ENCODE measurements around the gene RASSF3. TPM values are rescaled to one million over a fixed set of nuclear protein-coding genes. Genes with fewer than 3 reads are reported as not detected.

Gene RASSF3
- polyA plus RNA-seq, 1 donor from 2014 or later: 0.06 TPM

DNA sequence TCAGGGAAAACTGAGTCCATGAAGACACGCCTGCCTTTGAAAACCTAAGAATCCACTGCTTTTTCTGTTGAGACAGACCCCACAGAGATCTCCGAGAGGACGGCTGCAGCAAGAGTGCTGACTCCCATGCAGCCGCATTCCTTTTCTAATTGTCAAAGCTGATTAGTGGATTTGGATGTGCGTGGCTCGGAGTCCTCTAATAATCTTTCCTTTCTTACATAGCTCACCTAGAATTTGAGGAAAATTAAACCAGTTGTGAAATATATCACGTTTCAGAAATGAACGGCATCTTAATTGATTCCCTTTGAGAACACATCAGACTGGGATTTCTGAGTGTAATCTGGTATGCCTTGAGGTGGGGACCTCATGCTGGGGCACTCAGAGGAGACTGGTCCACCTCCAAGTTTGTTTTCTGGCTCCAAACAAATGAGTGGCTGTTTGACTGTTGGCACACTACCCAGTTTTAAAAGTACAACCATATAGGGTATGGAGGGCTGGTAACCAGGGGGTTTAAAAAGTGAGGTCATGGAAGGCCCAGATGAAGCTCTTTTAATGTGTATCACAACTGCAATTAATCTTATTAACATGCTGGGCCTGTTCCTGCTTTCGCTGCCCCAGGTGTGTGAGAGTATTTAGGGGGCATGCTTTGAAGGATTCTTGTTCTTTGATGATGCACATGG, 63.3 kb downstream of the RASSF3 start:
- Histone ChIP-seq H3K27me3 (ENCODE audit: insufficient read depth, low read depth, low read length) (no peaks in the 10 kb centered on the region), H3K9ac (ENCODE audit: low read length) (no peak overlapping the region), H3K4me2 (ENCODE audit: low read length) (no peak overlapping the region), H3K9me3 (ENCODE audit: low read length) (no peaks in the 10 kb centered on the region), H3F3A (ENCODE audit: insufficient read depth, low read length, poor library complexity, severe bottlenecking) (no peaks in the 10 kb centered on the region), H3K36me3 (ENCODE audit: insufficient read depth, low read length) (no peaks in the 10 kb centered on the region), H3K9me2 (ENCODE audit: insufficient read depth, low read length) (no peaks in the 10 kb centered on the region), H2AFZ (ENCODE audit: low read depth, low read length) (no peak overlapping the region), H3K4me3 (ENCODE audit: low read length) (no peak overlapping the region), H4K20me1 (ENCODE audit: insufficient read depth) (no peaks in the 10 kb centered on the region), H3K79me2 (replicated peaks; ENCODE audit: insufficient read depth, low read length) (no peaks in the 10 kb centered on the region), H3K27ac (ENCODE audit: low read length) (no peak overlapping the region)
- TF ChIP-seq EP300 (conservative IDR thresholded peaks at IDR 0.05; ENCODE audit: poor library complexity, severe bottlenecking) (no peak), MXI1 (conservative IDR thresholded peaks at IDR 0.05; ENCODE audit: poor library complexity, severe bottlenecking) (no peak), CTCF (IDR thresholded peaks at IDR 0.05; ENCODE audit: poor library complexity, severe bottlenecking) (no peak), TAF1 (IDR thresholded peaks at IDR 0.05; ENCODE audit: low read depth) (no peak), RAD21 (conservative IDR thresholded peaks at IDR 0.05) (no peak), EZH2 (IDR thresholded peaks at IDR 0.05; ENCODE audit: borderline replicate concordance, insufficient read depth, low read length, poor library complexity, severe bottlenecking) (no peak), POLR2AphosphoS5 (IDR thresholded peaks at IDR 0.05) (no peak), SMC3 (conservative IDR thresholded peaks at IDR 0.05; ENCODE audit: poor library complexity) (no peak)
- TF ChIP-seq, protein P1, sequence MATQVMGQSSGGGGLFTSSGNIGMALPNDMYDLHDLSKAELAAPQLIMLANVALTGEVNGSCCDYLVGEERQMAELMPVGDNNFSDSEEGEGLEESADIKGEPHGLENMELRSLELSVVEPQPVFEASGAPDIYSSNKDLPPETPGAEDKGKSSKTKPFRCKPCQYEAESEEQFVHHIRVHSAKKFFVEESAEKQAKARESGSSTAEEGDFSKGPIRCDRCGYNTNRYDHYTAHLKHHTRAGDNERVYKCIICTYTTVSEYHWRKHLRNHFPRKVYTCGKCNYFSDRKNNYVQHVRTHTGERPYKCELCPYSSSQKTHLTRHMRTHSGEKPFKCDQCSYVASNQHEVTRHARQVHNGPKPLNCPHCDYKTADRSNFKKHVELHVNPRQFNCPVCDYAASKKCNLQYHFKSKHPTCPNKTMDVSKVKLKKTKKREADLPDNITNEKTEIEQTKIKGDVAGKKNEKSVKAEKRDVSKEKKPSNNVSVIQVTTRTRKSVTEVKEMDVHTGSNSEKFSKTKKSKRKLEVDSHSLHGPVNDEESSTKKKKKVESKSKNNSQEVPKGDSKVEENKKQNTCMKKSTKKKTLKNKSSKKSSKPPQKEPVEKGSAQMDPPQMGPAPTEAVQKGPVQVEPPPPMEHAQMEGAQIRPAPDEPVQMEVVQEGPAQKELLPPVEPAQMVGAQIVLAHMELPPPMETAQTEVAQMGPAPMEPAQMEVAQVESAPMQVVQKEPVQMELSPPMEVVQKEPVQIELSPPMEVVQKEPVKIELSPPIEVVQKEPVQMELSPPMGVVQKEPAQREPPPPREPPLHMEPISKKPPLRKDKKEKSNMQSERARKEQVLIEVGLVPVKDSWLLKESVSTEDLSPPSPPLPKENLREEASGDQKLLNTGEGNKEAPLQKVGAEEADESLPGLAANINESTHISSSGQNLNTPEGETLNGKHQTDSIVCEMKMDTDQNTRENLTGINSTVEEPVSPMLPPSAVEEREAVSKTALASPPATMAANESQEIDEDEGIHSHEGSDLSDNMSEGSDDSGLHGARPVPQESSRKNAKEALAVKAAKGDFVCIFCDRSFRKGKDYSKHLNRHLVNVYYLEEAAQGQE (IDR thresholded peaks at IDR 0.05; ENCODE audit: borderline replicate concordance): no peak

DNA sequence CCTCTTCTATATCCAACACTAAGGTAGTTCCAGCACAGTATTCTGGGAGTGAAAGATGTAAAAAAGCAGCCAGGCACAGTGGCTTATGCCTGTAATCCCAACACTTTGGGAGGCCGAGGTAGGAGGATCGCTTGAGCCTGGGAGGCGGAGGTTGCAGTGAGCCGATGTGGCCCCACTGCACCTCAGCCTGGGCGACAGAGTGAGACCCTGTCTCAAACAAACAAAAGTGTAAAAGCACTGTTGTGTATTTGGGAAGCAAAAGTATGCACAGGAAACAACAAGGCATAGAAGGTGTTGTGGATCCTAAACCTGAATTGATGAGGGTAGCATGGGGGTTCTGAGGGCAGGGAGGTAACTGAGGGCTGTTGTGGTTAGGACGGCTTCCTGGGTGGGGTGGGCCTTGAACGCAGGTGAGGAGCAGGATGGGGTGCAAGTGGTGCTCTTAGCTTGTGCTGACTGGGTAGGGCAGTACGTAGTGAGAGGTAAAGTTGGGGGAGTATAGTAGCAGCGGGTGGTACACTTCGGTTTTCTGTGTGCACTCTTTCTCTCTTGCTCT, 64.2 kb downstream of the RASSF3 start:
- Histone ChIP-seq H3F3A (ENCODE audit: insufficient read depth, low read length, poor library complexity, severe bottlenecking) (no peaks in the 10 kb centered on the region), H4K20me1 (ENCODE audit: insufficient read depth) (no peaks in the 10 kb centered on the region), H3K27me3 (ENCODE audit: insufficient read depth, low read depth, low read length) (no peaks in the 10 kb centered on the region), H3K36me3 (ENCODE audit: insufficient read depth, low read length) (no peaks in the 10 kb centered on the region), H3K27ac (ENCODE audit: low read length) (no peak overlapping the region), H2AFZ (ENCODE audit: low read depth, low read length) (no peak overlapping the region), H3K4me3 (ENCODE audit: low read length) (no peak overlapping the region), H3K9me2 (ENCODE audit: insufficient read depth, low read length) (no peaks in the 10 kb centered on the region), H3K9me3 (ENCODE audit: low read length) (no peaks in the 10 kb centered on the region), H3K9ac (ENCODE audit: low read length) (no peak overlapping the region), H3K4me2 (ENCODE audit: low read length) (no peak overlapping the region), H3K79me2 (replicated peaks; ENCODE audit: insufficient read depth, low read length) (no peaks in the 10 kb centered on the region)
- TF ChIP-seq, protein P1 (IDR thresholded peaks at IDR 0.05; ENCODE audit: borderline replicate concordance): no peak
- TF ChIP-seq TAF1 (IDR thresholded peaks at IDR 0.05; ENCODE audit: low read depth) (no peak), MXI1 (conservative IDR thresholded peaks at IDR 0.05; ENCODE audit: poor library complexity, severe bottlenecking) (no peak), EZH2 (IDR thresholded peaks at IDR 0.05; ENCODE audit: borderline replicate concordance, insufficient read depth, low read length, poor library complexity, severe bottlenecking) (no peak), POLR2AphosphoS5 (IDR thresholded peaks at IDR 0.05) (no peak), RAD21 (conservative IDR thresholded peaks at IDR 0.05) (no peak), EP300 (conservative IDR thresholded peaks at IDR 0.05; ENCODE audit: poor library complexity, severe bottlenecking) (no peak), CTCF (IDR thresholded peaks at IDR 0.05; ENCODE audit: poor library complexity, severe bottlenecking) (no peak), SMC3 (conservative IDR thresholded peaks at IDR 0.05; ENCODE audit: poor library complexity) (no peak)

Data from neural cell (in vitro differentiated cells).